Inflammatory macrophage treated with lipopolysaccharide for 4 hours (primary cell): ENCODE data around the gene VSNL1.

Experiments
- DNase-seq: peaks from one replicate; pipeline ENCODE4 v3.0.0-alpha.2; 2020

The VSNL1 gene

DNA sequence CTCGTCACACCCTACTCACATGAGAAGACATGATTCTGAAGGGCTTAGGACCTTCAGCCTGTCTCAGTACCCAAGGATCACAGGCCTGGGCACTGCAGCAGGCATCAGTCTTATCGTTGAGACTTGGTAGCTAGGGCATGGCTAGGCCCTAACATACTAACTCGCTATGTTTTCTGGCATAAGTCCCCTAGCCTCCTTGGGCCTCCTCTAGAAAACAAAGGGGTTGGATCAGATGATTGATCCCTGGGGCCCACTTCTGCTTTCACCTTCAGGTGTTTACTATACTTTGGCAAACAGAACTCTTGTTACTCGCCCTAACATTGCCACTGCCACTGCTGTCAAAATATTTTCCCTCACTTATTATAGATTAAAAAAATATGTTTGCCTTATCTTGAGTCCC, 44.2 kb downstream of the VSNL1 start:
- no peak for DNase-seq

DNA sequence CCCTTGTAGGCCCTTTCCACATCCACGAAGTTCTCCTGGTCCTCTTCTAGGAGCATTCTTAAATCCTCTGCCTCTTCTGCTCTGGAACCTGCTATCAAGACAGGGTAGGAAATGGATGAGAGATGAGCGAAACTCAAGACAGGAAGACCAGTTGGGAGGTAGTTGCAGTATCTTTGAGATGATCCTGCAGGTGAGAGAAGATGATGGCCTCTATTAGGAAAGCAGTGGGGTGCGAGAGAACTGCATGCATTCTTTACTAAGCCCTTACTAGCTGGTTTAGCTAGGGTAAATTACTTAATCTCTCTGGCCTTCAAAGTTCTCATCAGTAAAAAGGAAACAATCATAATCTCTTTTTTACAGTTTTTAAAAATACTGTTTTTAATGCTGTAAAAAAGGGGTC, 47.0 kb downstream of the VSNL1 start:
- DNase-seq, result no peak

DNA sequence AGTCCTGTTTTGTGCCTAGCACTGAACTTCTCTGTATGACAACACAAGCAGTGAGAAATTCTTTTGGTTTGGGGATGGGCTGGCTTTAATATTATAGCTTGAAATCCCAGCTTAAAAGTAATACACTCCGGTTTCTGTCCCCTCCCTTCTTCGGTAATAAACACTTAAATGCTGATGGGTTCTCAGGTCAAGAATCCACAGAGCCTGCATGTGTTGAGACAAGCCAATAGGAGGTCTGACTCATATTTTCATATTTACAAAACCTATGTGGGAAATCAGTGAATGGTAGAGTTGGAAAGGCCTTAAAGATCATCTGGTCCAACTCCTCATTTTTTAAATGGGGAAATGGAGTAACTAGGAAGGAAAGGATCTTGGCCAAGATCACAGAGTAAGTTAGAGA, 47.5 kb downstream of the VSNL1 start:
- DNase-seq, result no peak

DNA sequence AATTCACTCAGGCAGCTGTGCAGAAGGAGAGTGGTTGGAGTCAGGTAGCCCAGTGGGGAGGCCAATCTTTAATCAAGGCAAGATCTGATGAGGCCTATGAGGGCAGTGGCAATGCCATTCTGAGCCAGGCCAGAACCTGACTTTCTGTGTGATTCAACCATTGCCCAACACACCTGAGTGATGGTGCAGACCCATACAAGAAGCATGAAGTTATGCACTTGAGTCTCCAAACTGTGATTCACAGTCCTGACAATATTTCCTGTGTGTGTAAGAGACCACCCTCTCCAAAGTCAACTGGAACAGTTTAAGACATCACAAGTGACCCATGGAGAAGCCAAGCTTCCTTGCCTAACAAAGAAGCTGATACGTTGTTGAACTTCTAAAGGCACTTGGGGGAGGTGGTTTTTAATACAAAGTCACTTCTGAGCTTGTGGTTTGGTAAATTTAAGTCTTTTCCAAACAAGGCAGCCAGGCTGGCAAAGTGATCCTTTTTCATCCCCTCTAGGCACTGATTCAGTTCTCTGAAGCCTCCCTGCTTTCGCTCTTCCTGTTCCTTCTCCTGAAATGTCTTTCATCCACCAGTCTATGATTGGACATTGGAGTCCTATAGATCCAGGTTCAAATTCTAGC, 49.0 kb downstream of the VSNL1 start:
- no peak for DNase-seq

DNA sequence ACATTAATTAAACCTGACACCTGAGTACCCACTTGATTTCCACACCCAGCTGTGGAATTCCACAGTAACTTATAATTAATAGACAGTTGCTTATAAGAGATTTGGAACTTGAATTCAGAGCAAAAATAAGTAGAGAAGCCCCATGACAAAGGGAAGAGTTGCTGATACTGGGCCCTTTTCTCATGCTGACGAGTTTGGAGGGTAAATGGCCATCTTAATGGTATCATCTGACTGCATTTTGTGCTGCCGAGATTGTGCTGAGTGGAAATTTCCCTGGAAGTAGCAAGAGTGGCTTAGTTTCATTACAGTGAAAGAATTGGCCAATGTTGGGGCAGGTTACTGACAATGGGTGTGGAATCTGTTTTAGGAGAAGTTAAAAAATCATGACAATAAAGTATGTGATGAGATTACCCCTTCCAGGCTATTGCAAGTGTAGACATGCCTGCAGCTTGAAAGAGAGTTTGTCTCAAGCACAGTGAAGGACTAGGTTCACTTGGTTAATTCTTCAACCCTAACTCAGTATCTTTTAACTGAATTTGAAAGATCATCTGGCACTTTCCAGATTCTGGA, 49.9 kb downstream of the VSNL1 start:
- no peak for DNase-seq

DNA sequence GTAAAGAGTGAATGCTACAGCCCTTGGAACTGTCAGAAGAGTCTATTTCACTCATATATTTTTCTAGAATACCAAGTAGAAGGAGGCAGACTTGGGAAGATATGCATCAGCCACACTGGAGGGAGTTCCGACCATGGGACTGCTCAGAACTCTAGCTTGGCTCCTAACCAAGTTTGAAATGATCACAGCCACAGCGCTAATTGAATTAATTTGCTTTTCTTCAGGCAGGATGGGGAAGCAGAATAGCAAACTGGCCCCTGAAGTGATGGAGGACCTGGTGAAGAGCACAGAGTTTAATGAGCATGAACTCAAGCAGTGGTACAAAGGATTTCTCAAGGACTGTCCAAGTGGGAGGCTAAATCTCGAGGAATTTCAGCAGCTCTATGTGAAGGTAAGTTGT, 51.4 kb downstream of the VSNL1 start:
- no peak for DNase-seq

DNA sequence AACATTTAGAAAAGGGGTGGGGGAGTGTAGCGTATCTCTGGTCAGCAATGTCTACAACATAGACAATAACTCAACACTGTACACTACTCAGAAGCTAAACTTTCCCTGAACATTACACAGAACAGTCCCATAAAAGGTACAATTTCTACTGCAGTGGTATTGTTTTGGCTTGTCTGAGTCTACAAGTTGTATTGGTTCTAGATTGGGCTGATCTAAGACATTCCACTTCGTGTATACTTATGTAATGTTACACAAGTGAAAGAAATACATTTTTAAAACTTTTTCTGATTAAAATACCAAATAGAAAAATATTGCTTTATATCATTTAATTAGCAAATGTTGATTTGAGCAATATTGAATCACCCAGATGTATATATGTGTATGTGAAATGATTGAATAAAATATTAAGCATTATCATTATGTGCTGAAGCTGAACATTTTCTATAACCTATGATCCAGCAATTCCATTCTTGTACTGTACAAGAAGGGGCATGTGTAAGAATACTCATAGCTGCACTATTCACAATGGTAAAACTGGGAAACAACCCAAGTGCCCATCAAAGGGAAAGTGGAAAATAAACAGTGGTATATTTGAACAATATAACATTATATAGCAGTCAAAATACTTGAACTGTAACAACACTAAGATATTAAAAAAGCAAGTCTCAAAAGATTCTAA, 52.4 kb downstream of the VSNL1 start:
- DNase-seq, result no peak

DNA sequence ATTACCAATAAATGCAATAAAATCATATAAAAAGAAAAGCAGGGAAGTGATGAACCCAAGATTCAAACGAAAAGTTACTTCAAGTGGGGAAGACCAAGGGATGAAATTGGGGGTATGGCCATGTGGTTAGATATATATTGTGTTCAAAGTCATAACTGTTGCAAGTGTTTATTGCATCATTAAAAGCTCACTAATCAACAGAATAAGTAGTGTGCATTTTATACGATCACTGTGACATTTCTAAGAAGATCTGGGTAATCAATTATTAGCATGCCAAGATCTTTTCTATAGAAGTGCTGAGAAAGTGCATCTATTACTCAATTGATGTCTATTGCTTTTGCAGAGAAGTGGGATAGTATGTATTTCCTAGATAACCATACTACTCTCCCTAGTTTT, 52.9 kb downstream of the VSNL1 start:
- no peak for DNase-seq

DNA sequence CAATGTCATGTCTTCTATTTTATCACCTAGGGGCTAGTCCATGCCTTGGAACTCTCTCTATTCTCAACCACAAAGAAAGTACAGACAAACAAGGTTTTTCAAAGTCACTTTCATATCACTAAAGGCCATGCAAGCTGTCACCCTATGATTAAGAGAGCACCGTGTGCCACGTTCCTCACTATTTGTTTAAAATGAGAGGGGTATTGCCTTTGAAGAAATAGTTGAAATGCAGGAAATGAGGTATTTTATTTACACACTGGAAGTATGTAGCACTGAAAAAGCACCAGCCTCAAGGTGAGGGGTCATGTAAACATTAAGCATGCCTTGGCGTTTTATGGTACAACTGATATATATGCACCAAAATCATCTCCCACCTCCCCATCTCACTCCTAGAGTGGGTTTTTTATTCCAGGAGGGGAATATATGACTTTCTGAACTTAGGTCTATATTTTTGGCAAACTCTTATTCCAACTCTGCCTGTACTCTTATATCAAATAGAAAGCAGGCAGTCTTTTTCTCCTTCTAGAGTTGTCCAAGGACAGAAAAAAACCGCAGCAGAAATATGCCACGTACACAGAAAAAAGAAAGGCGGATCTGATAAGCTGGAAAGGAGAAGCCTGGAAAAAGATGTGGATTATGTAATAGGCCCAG, 53.5 kb downstream of the VSNL1 start:
- no peak for DNase-seq

DNA sequence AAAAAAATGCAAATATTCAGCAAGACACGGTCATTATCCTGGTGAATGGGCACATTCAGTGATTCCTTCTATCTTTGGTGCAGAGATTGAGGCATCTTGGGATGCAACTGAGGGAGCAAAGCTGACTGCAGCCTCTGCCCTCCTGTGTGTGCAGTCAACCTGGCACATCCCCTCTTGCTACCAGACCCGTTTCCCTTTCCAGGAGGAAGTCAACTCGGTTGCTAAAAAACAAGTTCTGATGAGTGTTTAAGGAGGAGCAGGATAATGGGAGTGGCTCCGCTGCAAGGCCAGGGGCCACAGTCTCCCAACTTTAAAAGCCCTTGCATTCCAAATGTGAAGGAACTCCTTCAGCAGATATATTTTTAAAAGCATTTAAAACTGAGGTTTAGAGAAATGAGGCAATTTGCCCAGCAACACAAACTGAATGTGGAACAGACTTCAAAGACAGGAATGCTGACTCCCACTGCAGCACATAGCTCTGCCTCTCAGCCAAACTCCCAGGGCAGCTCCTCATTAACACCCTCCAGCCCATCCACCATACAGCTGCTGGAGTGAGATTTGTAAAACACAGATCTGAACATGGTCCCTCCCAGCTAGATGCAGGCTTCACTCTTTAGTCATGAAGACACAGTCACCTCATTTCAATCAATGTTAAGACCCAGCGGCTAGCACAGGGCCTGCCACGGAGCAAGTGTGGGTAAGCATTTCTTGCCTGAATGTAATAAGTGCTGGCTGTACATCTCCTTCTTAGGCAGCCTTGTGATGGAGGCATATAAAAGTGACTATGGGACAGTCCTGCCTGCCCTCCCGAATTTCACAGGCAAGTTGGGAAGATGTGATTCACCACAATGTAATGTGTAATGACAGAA, 54.3 kb downstream of the VSNL1 start:
- DNase-seq, result no peak

DNA sequence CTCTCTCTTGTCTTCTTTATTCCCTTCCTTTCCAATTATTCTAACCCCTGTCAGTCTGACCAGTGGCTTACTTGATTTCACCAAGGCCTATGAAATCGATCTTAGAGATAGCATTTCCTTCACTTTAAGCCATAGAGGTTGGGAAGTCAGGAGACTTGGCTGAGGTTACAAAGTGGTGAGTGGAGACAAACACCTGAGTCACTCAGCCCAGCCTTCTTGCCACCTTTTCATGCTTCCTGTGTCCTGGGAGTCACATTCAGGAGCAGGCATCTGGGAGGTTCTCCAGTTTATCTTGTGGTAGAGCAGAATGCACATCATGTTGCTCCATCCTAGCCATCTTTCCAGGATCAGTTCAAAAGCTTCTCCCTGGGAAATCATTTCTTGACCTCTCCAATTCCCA, 59.1 kb downstream of the VSNL1 start:
- DNase-seq, result no peak

DNA sequence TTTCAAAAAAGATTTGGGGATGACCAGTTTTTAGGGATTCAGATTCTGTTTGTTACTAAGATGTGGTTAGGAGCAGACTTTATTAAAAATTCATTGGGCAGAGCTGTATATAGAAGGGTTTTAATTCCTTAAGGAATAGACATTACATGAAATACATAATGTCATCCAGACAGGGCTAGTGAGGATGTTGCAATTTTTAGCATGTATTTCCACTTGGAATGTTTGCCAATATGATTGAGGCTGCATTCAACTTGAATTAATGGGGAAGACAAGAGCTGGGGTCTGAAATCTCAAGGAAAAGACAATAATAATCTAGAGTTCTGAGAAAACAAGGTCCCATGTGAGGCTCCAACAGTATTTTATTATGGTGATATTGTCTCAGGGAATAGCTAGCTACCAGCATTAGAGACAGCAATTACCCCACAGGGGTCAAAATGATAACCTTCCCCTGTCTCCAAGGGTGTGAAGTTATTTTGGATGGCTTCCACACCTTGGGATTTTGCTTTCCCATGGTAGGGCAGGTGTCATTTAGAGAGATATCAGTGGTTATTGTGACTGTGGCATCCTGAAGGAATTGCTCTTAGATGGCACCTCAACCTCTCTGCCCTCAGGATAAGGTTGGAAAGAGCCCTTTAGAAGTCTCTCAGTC, 60.2 kb downstream of the VSNL1 start:
- no peak for DNase-seq

DNA sequence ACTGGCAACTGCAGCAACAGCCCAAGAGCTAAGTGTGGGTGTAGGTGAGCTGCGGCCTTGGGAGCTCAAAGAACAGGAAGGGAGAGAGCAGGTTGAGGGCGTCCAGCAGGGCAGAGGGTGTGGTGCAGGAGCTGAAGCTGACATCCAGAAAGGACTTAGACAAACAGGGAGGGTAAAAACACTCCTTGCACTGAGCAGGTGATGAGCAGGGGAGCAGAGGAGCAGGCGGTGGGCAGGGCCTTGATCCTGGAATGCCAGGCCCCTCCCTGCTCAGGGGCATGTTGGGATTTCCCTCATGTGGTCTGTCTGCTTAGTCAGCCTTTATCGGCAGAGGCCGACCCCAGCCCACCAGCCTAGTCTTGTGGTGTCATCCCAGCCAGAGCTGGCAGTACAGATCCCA, 63.6 kb downstream of the VSNL1 start:
- no peak for DNase-seq

DNA sequence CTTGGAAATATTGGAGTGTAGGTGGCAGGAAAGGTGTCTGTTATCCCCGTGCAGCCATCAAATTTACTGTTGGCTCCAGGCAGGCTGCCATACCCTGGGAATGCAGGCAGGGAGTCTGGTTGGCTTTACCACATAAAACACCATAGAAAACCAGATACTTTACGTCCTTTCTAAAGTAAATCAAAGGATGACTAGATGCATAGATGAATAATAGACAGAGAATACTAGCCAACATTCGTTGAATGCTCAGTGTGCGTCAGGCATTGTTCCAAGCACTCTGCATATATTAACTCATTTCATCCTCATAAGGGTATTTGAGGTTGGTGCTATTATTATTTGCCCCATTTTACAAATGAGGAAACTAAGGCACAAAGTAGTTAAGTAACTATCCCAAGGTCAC, 65.2 kb downstream of the VSNL1 start:
- DNase-seq, result no peak

DNA sequence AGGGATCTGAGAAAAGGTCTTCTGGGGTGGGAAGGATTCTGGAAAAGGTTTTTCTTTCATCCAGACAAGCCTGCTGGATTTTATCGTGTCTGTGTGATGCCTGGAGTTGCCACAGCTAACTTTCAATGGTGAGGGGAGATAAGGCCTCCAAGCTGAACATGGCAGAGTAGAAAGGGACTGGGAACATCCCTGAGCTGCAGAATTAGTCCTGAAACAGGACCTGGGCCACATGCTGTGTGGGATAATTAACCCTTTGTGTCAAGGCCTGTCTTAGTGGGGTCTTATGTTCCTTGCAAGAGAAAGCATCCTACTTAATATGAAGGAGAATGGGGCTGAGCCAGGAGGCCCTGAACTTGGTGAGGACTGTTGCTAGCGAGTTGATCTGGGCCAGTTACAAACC, 66.4 kb downstream of the VSNL1 start:
- DNase-seq, result no peak

DNA sequence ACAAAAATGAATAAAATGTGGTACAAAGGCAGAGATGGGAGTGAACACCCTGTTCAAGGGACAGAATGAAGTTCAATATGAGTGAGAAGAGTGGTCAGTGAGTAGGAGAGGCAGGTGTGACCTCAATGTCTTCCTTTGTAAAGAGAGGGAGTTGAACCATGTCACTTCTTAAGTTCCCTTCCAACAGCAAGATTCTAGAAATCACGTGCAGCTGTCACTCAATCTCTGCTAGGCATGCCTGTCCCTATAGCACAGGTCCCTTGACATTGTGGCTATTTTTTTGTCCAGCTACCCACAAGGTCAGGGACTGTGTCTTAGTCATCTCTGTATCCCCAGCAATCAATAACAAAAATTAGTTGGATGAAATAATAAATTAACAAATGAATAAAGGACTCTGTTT, 66.9 kb downstream of the VSNL1 start:
- no peak for DNase-seq

DNA sequence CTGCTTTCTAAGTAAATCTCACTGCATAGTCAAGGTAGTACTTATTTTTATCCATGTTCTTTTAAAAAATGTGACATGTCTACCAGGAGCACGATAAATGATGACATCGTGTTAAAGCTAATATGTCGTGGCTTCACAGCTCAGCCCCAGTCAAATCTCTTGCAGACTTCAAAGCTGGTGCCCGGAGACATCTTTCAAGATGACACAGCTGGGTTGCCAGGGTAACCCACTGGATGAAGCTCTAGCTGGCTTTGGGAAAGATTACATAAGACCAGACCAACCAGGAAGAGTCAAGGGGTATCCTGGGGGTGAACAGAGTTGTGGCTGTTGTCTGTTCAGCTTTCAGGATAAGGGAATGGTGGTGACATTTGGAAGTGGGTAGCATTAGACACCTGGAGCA, 67.8 kb downstream of the VSNL1 start:
- no peak for DNase-seq

DNA sequence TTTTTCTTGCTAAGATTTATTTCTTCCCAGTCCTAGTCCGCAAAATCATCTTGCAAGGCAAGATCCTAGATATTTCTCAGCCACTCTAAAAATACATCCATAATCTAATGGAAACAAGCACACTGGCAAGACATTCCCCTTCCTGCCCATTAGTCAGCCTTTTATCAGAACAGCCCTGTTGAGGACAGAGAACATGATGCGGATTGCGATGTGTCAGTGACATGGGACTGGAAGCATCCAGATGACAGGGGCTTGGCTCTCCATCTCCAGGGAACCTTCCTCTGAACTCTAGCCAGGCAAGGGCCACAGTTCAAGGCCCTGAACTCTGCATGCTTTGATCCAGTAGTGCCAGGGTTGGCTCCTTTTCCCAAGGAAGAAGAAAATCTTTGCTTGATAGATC, 70.0 kb downstream of the VSNL1 start:
- no peak for DNase-seq

DNA sequence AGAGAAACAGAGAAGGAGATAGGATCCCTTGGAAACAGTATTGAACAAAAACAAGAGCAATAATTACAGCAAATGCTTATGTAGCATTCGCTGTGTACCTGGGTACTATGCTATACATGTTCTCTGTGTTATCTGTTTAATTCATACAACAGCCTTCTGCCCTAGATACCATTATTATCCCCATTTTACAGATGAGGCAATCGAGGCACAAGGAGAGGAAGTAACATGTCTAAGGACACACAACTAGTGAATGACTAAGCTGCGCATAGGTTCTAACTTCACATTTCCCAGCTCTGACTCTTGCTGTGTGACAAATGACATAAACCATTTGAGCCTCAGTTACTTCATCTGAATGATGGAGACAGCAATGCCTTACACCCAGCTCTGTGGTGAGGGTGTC, 70.5 kb downstream of the VSNL1 start:
- DNase-seq, result peak; percentile 19

DNA sequence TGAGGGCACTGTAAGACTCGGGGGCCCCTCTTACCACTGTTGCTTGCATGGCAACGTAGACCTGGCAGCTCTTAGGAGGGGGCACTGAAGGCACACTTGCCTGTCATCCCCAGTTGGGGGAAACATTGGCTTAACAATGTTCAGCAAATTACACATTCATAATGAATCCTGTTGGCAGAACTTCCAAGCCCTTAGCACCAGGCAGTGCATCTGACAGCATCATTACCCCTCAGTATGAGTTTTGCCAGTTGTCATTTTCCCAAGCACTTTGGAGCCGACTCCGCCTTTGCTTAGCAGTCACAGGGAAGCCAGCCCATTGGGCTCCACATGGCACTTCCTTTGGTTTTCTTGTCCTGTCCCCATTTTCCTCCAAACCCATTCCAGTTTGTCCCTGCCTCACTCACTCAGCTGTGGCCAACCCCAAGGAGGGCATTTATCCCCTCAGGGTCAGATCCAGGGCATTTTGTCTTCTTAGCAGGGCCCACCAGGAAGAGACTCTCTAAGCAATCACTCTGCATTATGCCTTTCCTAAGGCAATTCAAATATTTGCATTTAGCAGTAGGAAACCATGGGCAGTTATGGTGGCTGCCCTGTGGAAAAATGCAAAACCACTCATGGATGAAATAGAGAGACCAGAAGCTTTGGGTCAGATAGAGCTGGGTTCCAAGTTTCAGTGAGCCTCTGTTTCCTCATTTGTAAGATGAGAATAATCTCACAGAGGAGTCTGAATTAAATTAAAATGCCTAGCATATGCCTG, 73.9 kb downstream of the VSNL1 start:
- DNase-seq, result no peak

DNA sequence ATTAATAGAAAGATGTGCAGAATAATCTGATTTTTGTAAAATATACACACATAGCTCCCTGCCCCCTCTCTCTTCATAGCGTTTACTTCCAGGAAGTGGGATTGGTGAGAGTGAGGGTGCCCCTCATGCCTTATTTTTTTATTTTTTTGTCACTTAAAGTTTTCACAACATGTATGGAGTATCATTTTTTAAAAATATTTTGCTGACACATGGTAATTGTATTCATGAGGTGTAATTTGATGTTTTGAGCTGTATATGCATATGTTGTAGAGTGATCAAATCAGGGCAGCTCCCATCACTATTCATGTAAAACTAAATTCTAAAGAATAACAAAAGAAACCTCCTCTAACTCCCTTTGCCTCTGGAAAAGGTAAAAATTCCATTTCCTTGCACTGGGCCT, 74.7 kb downstream of the VSNL1 start:
- no peak for DNase-seq

DNA sequence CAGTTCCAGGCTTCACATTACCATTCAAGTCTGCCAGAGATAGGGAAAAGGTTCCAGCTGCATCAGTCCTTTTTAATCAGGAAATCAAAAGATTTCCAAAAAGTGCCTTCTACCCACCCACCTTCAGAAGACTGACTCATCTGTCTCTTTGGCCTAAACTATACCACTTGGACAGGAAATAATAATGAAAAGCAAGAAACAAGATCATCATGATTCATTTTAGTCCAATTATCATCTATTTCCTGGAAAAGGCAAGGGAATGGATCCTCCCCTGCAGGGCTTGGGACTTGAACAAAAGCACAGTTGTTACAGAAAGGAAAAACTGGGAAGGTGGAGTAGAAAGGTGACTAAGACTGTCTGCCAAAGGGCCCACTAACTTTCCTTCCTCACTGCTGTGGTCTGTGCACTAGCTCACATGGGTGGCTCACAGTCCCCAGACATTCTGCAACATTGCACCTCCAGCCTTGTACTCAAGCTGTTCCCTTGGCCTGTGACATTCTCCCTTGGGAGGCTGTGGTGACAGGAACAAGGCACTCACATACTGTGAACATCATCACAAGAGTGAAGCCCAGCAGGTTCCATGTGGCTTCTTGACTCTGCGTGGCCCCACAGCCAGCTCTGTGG, 75.3 kb downstream of the VSNL1 start:
- DNase-seq, result no peak
